ENCODE results near the gene ARAP1. TPM values are rescaled to one million over a fixed set of nuclear protein-coding genes. Genes with fewer than 3 reads are reported as not detected.

The ARAP1 gene
- total RNA-seq, 4 donors from 2014 or later: 53.8 to 126 (median 88.8) TPM

DNA sequence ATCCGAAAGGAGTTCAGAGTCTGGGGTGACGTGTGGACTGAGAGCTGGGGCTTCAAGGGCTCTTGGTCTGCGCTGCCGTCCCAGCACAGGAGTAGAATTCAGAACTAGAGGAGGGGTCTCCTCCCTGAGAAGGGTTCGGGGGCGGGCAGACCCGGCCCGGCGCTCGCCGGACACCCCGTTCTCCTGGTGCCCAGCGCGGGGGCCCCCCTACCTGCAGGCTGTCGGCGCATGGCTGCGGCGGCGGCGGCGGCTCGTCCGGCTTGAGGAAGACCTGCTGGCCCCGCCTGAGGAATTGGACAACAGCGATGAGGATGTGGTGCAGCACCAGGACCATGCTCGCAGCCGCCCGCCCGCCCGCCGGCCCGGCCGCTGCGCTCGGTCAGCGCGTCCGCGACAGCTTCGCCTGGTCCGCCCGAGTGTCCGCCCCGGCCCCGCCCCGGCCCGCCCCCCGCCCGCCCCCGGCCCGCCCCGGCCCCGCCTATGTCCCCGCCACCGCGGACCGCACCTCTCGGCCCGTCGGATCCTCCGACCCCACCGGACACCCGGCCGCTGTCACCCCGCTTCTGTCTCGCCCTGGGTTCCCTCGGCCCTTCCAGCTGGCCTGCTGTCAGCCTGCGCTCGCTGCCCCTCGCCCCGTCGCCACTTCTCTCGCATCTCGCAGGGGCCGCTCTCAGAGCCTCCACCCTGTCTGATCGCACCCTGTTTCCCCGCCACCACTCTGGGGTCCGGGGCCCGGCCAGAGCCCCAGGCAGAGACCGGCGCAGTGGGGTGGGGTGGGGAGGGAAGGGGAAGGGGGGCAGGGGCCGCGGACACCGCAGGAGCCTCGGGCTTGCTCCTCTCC lies 109.9 kb downstream of the ARAP1 start:
- no peaks in the 10 kb centered on the region for H3K36me3 ChIP-seq
- H3K27me3 ChIP-seq: peaks cover 45% of the 10 kb centered on the region
- peak in 1 of 2 donors; percentile 75 for DNase-seq (ENCODE audit: low spot score in 2 of 2)
- H3K27ac ChIP-seq: peak overlapping the region; percentile 9
- H3K9me3 ChIP-seq: no peaks in the 10 kb centered on the region
- peak overlapping the region; percentile 54 for H3K4me3 ChIP-seq
- no peak for TF ChIP-seq EP300 (IDR thresholded peaks at IDR 0.05)
- no peak for TF ChIP-seq POLR2A (IDR thresholded peaks at IDR 0.05)
- no peak for TF ChIP-seq CTCF (IDR thresholded peaks at IDR 0.05)
- TF ChIP-seq POLR2AphosphoS5 (IDR thresholded peaks at IDR 0.05): no peak
- WGBS: no CpG with 5 or more reads among the region's 85 CpGs
- H3K4me1 ChIP-seq: peaks cover 22% of the 10 kb centered on the region

GRCh38 chr11:72641522-72642042 lies 110.6 kb downstream of the ARAP1 start:
- peaks cover 45% of the 10 kb centered on the region for H3K27me3 ChIP-seq
- no peaks in the 10 kb centered on the region for H3K9me3 ChIP-seq
- H3K4me3 ChIP-seq: peak overlapping the region; percentile 54
- DNase-seq (ENCODE audit: low spot score in 2 of 2): no peak
- TF ChIP-seq EP300 (IDR thresholded peaks at IDR 0.05) (no peak), POLR2AphosphoS5 (IDR thresholded peaks at IDR 0.05) (no peak), POLR2A (IDR thresholded peaks at IDR 0.05) (no peak), CTCF (IDR thresholded peaks at IDR 0.05) (no peak)
- H3K36me3 ChIP-seq: no peaks in the 10 kb centered on the region
- 59% methylated on average over 6 of the region's 12 CpGs for WGBS
- peak overlapping the region; percentile 9 for H3K27ac ChIP-seq
- peaks cover 22% of the 10 kb centered on the region for H3K4me1 ChIP-seq

DNA sequence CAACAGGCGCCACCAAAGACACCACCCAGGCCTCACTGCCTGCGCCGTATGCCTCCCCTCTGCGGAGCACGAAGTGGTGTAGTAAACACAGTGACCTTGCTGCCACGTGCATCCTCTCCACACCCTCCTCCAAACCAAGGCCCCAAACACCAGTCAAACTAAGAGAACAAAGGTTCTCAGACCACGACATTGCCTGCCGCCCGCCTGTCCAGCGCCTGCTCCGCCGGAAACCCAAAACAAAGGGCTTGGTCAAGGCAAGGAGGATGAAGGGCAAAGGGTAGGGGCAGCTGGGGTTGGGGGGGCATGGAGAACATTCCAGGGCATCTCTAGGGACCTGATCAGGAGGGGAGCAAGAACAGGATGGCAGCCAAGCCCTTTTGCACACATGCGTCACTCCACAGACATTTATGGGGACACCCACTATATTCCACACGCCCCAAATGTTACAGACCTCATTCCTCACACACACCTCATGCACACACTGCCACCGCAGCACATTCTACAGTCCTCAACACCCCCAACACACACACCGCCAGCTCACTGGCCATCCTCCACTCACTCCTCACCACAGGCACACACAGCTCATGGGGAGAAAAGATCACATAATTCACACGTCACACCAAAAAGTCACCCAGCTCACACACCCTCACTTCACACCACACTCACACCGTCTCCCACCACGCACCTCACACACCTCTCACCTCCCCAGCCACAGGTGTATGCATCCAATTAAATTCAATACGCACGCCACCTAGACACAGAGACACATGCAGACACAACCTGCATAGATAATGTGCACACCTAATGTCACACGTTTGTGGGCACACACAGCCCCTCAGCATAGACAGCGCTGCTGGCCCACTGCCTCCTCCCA lies 112.5 kb downstream of the ARAP1 start:
- H3K4me3 ChIP-seq: peak overlapping the region; percentile 54

GRCh38 chr11:72637926-72638325 lies 114.3 kb downstream of the ARAP1 start:
- peaks cover 43% of the 10 kb centered on the region for H3K27me3 ChIP-seq
- no peak for DNase-seq (ENCODE audit: low spot score in 2 of 2)
- H3K36me3 ChIP-seq: no peaks in the 10 kb centered on the region
- TF ChIP-seq CTCF (IDR thresholded peaks at IDR 0.05): no peak
- no peak for TF ChIP-seq POLR2AphosphoS5 (IDR thresholded peaks at IDR 0.05)
- TF ChIP-seq EP300 (IDR thresholded peaks at IDR 0.05): no peak
- no peak for TF ChIP-seq POLR2A (IDR thresholded peaks at IDR 0.05)
- H3K4me1 ChIP-seq: peaks cover 16% of the 10 kb centered on the region
- no peaks in the 10 kb centered on the region for H3K9me3 ChIP-seq
- H3K27ac ChIP-seq: no peak overlapping the region
- 57% methylated on average over 8 of the region's 8 CpGs for WGBS
- no peak overlapping the region for H3K4me3 ChIP-seq

More for the DNA sequence above, 112.5 kb downstream of the ARAP1 start:
- peaks cover 22% of the 10 kb centered on the region for H3K4me1 ChIP-seq
- H3K9me3 ChIP-seq: no peaks in the 10 kb centered on the region
- peaks cover 45% of the 10 kb centered on the region for H3K27me3 ChIP-seq
- 70% methylated on average over 23 of the region's 23 CpGs for WGBS
- H3K27ac ChIP-seq: no peak overlapping the region
- DNase-seq (ENCODE audit: low spot score in 2 of 2): no peak
- H3K36me3 ChIP-seq: no peaks in the 10 kb centered on the region
- no peak for TF ChIP-seq POLR2AphosphoS5 (IDR thresholded peaks at IDR 0.05)
- TF ChIP-seq EP300 (IDR thresholded peaks at IDR 0.05): no peak
- TF ChIP-seq CTCF (IDR thresholded peaks at IDR 0.05): no peak
- no peak for TF ChIP-seq POLR2A (IDR thresholded peaks at IDR 0.05)

All from suprapubic skin (tissue), 4 donors.